Cardiac muscle cell (in vitro differentiated cells and primary cell): ENCODE results near the gene CCL25. TPM values are rescaled to one million over a fixed set of nuclear protein-coding genes. Genes with fewer than 3 reads are reported as not detected.
"Not testable (repeated sequence)": the region's sequence is repeated elsewhere in the genome, so short reads cannot be mapped to it uniquely, and the experiment has no call there.

Experiments
- DNase-seq, 2 donors: peaks; one replicate each; pipeline versions ENCODE4 v3.0.0 to v3.0.0-alpha.2; 2010 to 2017; ENCODE audit warnings: low read depth in 1 of 2, low spot score in 1 of 2
- H3K27ac ChIP-seq: fragments of 200-600 bp; sonication (generic); 2 replicates; pipeline ENCODE4 v1.5.1; 2016
- H3K27me3 ChIP-seq: fragments of 200-600 bp; sonication (generic); 2 replicates; pipeline ENCODE4 v1.6.0; 2016; ENCODE audit warnings: control low read depth
- H3K36me3 ChIP-seq: fragments of 200-600 bp; sonication (generic); 2 replicates; pipeline ENCODE4 v1.5.1; 2016; ENCODE audit warnings: control low read depth
- H3K4me1 ChIP-seq: fragments of 200-600 bp; sonication (generic); 2 replicates; pipeline ENCODE4 v1.8.1; 2017; ENCODE audit warnings: low read depth, mild to moderate bottlenecking, mixed run types
- H3K4me3 ChIP-seq: fragments of 200-600 bp; sonication (generic); 2 replicates; pipeline ENCODE4 v1.5.1; 2016; ENCODE audit warnings: mild to moderate bottlenecking
- H3K9me3 ChIP-seq: fragments of 200-600 bp; sonication (generic); 2 replicates; pipeline ENCODE4 v1.5.1; 2017; ENCODE audit warnings: low read depth, mild to moderate bottlenecking, control low read depth
- polyA plus RNA-seq: library from polyadenylated mRNA; unstranded; fragments of >200 nt; fragmentation: Nextera tagmentation; extraction: Ambion mirVana; gene quantifications from 2 replicates; pipeline ENCODE4 v1.2.1, GENCODE V29; 2016
- total RNA-seq: library from RNA; depleted of rRNA; stranded (reverse); fragments of >200 nt; gene quantifications from 2 replicates; pipeline ENCODE4 v1.2.3, GENCODE V29; 2016
- TF ChIP-seq, protein P1 (sequence below): IDR thresholded peaks from 2 replicates; pipeline ENCODE4 v1.5.1; 2012; ENCODE audit warnings: low read depth, mild to moderate bottlenecking, low read length

CCL25 gene
- total and polyA plus RNA-seq, 2 experiments from 2014 or later, result not detected

GRCh38 chr19:8028951-8029491 lies 23.5 kb upstream of the CCL25 start:
- H3K27ac ChIP-seq, result peak overlapping the region; percentile 94
- no peaks in the 10 kb centered on the region for H3K27me3 ChIP-seq
- TF ChIP-seq, protein P1, sequence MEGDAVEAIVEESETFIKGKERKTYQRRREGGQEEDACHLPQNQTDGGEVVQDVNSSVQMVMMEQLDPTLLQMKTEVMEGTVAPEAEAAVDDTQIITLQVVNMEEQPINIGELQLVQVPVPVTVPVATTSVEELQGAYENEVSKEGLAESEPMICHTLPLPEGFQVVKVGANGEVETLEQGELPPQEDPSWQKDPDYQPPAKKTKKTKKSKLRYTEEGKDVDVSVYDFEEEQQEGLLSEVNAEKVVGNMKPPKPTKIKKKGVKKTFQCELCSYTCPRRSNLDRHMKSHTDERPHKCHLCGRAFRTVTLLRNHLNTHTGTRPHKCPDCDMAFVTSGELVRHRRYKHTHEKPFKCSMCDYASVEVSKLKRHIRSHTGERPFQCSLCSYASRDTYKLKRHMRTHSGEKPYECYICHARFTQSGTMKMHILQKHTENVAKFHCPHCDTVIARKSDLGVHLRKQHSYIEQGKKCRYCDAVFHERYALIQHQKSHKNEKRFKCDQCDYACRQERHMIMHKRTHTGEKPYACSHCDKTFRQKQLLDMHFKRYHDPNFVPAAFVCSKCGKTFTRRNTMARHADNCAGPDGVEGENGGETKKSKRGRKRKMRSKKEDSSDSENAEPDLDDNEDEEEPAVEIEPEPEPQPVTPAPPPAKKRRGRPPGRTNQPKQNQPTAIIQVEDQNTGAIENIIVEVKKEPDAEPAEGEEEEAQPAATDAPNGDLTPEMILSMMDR, result no peak
- H3K4me3 ChIP-seq, result no peak overlapping the region
- DNase-seq, result peak; percentile 65 to 69
- H3K36me3 ChIP-seq, result no peaks in the 10 kb centered on the region
- H3K9me3 ChIP-seq, result no peaks in the 10 kb centered on the region
- peaks cover 23% of the 10 kb centered on the region for H3K4me1 ChIP-seq

GRCh38 chr19:8030960-8031359 lies 21.6 kb upstream of the CCL25 start:
- no peak for DNase-seq
- H3K36me3 ChIP-seq, result no peaks in the 10 kb centered on the region
- TF ChIP-seq, protein P1, result no peak
- H3K9me3 ChIP-seq, result no peaks in the 10 kb centered on the region
- H3K27me3 ChIP-seq, result no peaks in the 10 kb centered on the region
- H3K27ac ChIP-seq, result no peak overlapping the region
- H3K4me3 ChIP-seq, result no peak overlapping the region
- H3K4me1 ChIP-seq, result peaks cover 26% of the 10 kb centered on the region

DNA sequence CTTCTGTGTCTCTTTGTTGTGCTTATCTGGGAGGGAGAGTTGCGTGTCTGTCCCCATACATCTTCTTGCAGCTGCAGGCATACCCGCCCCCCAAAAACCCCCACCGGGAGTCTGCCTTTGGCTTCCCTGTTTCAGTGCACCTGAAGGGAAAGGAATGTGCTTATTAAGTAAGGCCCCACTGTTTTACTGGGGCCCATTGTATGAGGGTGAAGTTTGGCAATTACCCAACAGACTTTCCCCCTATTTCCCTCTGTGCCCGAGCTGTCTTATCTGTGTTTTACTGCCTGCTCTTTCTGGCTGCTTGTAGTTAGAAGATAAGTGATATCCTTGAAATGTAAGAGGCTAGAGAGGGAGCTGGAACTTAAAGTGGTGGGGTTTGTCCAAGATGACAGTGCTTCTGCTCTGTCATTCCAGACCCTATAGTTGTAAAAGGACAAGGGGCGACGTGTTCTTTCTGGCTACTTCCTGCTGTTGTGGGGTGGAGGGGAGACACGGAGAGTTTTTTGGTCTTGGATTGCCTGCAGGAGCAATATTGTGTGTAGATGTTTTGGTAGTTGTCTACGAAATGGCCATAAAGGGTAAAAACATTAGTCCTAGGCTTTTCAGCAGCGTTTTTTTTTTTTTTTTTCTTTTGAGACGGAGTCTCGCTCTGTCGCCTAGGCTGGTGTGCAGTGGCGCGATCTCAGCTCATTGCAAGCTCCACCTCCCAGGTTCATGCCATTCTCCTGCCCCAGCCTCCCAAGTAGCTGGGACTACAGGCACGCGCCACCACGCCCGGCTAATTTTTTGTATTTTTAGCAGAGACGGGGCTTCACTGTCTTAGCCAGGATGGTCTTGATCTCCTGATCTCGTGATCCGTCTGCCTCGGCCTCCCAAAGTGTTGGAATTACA lies 19.0 kb upstream of the CCL25 start:
- DNase-seq, result peak in 1 of 2 donors; percentile 22
- not testable (repeated sequence) for H3K9me3 ChIP-seq, H3K27me3 ChIP-seq, H3K36me3 ChIP-seq, H3K4me3 ChIP-seq
- Histone ChIP-seq H3K4me1 (peaks cover 26% of the 10 kb centered on the region), H3K27ac (peak overlapping the region; percentile 92)

GRCh38 chr19:8034178-8034525 lies 18.4 kb upstream of the CCL25 start:
- Histone ChIP-seq H3K36me3 (no peaks in the 10 kb centered on the region), H3K4me3 (no peak overlapping the region), H3K27me3 (no peaks in the 10 kb centered on the region), H3K4me1 (peaks cover 20% of the 10 kb centered on the region), H3K9me3 (no peaks in the 10 kb centered on the region), H3K27ac (peak overlapping the region; percentile 92)
- no peak for DNase-seq
- TF ChIP-seq, protein P1, result no peak

GRCh38 chr19:8036434-8037099 lies 16.0 kb upstream of the CCL25 start:
- no peaks in the 10 kb centered on the region for H3K27me3 ChIP-seq
- H3K4me3 ChIP-seq, result no peak overlapping the region
- no peak for DNase-seq
- H3K4me1 ChIP-seq, result peaks cover 15% of the 10 kb centered on the region
- no peaks in the 10 kb centered on the region for H3K36me3 ChIP-seq
- no peak overlapping the region for H3K27ac ChIP-seq
- H3K9me3 ChIP-seq, result no peaks in the 10 kb centered on the region
- TF ChIP-seq, protein P1, result no peak

GRCh38 chr19:8038815-8039214 lies 13.7 kb upstream of the CCL25 start:
- Histone ChIP-seq H3K36me3 (no peaks in the 10 kb centered on the region), H3K27me3 (no peaks in the 10 kb centered on the region), H3K4me3 (no peak overlapping the region), H3K27ac (no peak overlapping the region), H3K9me3 (no peaks in the 10 kb centered on the region), H3K4me1 (peaks cover 5% of the 10 kb centered on the region)
- no peak for DNase-seq
- TF ChIP-seq, protein P1, result no peak
